Thyroid gland (tissue), 4 donors: ENCODE data around the gene CLSTN2. TPM values are rescaled to one million over a fixed set of nuclear protein-coding genes. Genes with fewer than 3 reads are reported as not detected.

Experiments used
- DNase-seq, 2 donors: peaks; one replicate each; pipeline ENCODE4 v3.0.0-alpha.2; 2019
- H3K27ac ChIP-seq, 3 donors: fragments of 200-600 bp; sonication (generic); 1 replicate in 2 of 3; 2 replicates in 1 of 3; pipeline ENCODE4 v1.5.1; 2016 to 2019; ENCODE audit warnings: mild to moderate bottlenecking in 1 of 3, moderate library complexity in 1 of 3
- H3K27me3 ChIP-seq: fragments of 200-600 bp; sonication (generic); one replicate; pipeline ENCODE4 v1.5.1; 2019
- H3K36me3 ChIP-seq, 2 donors: fragments of 200-600 bp; sonication (generic); one replicate each; pipeline ENCODE4 v1.5.1; 2016 to 2019
- H3K4me1 ChIP-seq, 2 donors: fragments of 200-600 bp; sonication (generic); one replicate each; pipeline ENCODE4 v1.5.1; 2017 to 2019
- H3K4me3 ChIP-seq, 3 donors: fragments of 200-600 bp; sonication (generic); replicated peaks in 1 of 3; 1 replicate in 2 of 3; 2 replicates in 1 of 3; pipeline ENCODE4 v1.5.1; 2016; ENCODE audit warnings: mild to moderate bottlenecking in 1 of 3
- H3K9me3 ChIP-seq: fragments of 200-600 bp; sonication (generic); one replicate; pipeline ENCODE4 v1.5.1; 2017
- CTCF ChIP-seq, 6 experiments: fragments of 200-600 bp in 3 of 6; fragments of 450-650 bp in 3 of 6; sonication (generic) in 3 of 6; IDR thresholded peaks; one replicate each; pipeline ENCODE4 v1.5.1; 2016 to 2019; ENCODE audit warnings: antibody characterized with exemption in 6 of 6, mild to moderate bottlenecking in 2 of 6, inconsistent platforms in 1 of 6, moderate library complexity in 1 of 6
- POLR2A ChIP-seq, 2 donors: fragments of 450-650 bp; IDR thresholded peaks; one replicate each; pipeline ENCODE4 v1.6.1; 2017; ENCODE audit warnings: antibody characterized with exemption in 2 of 2, mild to moderate bottlenecking in 2 of 2, moderate library complexity in 1 of 2
- WGBS, 2 donors: methylation state at CpG; one replicate each; pipeline ENCODE4 v1.1.5; 2017; 5-methylcytosine and 5-hydroxymethylcytosine counted together
- intact Hi-C: fragments of 100-400 bp; cut with DNase I; formaldehyde crosslinking; loops from one replicate; pipeline ENCODE4 v1.15.1; 2023
- total RNA-seq, 4 donors: library from RNA; depleted of rRNA; stranded (reverse); fragments of >200 nt; gene quantifications; one replicate each; pipeline ENCODE4 v1.2.3, GENCODE V29; 2016

CLSTN2 gene
- total RNA-seq, 4 donors from 2014 or later: 9.7 to 32.9 (median 15.5) TPM

DNA sequence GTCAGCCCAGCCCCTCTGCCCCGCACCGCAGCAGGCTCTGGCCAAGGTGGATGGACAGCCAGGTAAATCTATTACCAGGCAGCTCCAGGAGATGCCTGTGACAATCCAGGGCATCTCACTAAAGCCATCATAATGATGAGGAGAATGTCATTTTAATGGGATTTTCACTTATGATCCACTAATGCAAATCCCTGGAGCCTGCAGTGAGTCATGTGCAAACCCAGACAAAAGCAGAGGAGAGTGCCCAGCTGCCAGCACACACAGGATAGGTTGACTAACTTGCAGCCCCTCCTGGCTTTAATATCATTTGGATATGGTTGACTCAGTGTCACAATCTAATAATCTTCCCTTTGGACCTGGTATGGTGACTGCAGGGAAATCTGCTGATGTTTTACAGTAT is 536.0 kb downstream of the CLSTN2 start:
- DNase-seq: no peak
- H3K36me3 ChIP-seq: no peaks in the 10 kb centered on the region
- H3K9me3 ChIP-seq: no peaks in the 10 kb centered on the region
- no peak overlapping the region for H3K4me3 ChIP-seq
- 90 to 100% methylated on average over 2 of the region's 2 CpGs for WGBS, 2 donors
- intact Hi-C loops: no loop called here
- no peak overlapping the region for H3K27ac ChIP-seq
- peaks cover 0 to 15% of the 10 kb centered on the region in 2 donors for H3K4me1 ChIP-seq
- TF ChIP-seq CTCF (IDR thresholded peaks at IDR 0.05): no peak
- TF ChIP-seq POLR2A (IDR thresholded peaks at IDR 0.05): no peak
- no peaks in the 10 kb centered on the region for H3K27me3 ChIP-seq

- intact Hi-C loops: no loop called here
- Histone ChIP-seq H3K36me3 (no peaks in the 10 kb centered on the region), H3K9me3 (no peaks in the 10 kb centered on the region), H3K27me3 (no peaks in the 10 kb centered on the region), H3K27ac (no peak overlapping the region), H3K4me3 (no peak overlapping the region), H3K4me1 (peaks cover 0 to 4% of the 10 kb centered on the region in 2 donors)
- no peak for DNase-seq
- 93 to 95% methylated on average over 3 of the region's 3 CpGs for WGBS, 2 donors
- TF ChIP-seq CTCF (IDR thresholded peaks at IDR 0.05) (no peak), POLR2A (IDR thresholded peaks at IDR 0.05) (no peak)
These were observed 537.5 kb downstream of the CLSTN2 start for GRCh38 chr3:140472306-140473020.

DNA sequence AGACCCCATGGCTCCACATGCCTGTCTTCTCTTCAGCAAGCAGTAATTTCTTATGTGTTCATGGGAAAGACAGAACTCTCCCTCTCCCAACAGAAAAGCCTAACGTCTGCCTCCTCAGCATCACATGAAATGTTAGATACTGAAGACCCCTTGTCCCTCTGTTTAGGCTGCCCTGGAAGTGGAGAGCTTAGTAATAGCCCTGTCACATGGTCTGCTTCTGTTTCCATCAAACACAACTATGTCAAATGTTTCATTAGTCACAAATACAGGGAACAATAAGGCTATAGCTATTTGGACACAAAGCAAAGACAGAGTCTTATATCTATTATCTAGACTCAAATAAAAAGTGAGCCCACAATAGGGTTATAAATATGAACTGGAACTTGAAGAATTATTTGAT is 552.6 kb downstream of the CLSTN2 start:
- no peak for TF ChIP-seq CTCF (IDR thresholded peaks at IDR 0.05)
- TF ChIP-seq POLR2A (IDR thresholded peaks at IDR 0.05): no peak
- H3K4me3 ChIP-seq: no peak overlapping the region
- intact Hi-C loops: no loop called here
- H3K9me3 ChIP-seq: no peaks in the 10 kb centered on the region
- H3K4me1 ChIP-seq: no peaks in the 10 kb centered on the region
- no peak for DNase-seq
- H3K27ac ChIP-seq: no peak overlapping the region
- 72 to 80% methylated on average over 1 of the region's 1 CpG for WGBS, 2 donors
- H3K27me3 ChIP-seq: no peaks in the 10 kb centered on the region
- no peaks in the 10 kb centered on the region for H3K36me3 ChIP-seq

GRCh38 chr3:140493271-140493670 is 558.3 kb downstream of the CLSTN2 start:
- WGBS, 2 donors: 85 to 86% methylated on average over 1 of the region's 1 CpG
- Histone ChIP-seq H3K36me3 (no peaks in the 10 kb centered on the region), H3K27me3 (no peaks in the 10 kb centered on the region), H3K4me1 (no peaks in the 10 kb centered on the region), H3K27ac (no peak overlapping the region), H3K9me3 (no peaks in the 10 kb centered on the region), H3K4me3 (no peak overlapping the region)
- no peak for DNase-seq
- intact Hi-C loops: no loop called here
- TF ChIP-seq POLR2A (IDR thresholded peaks at IDR 0.05) (no peak), CTCF (IDR thresholded peaks at IDR 0.05) (no peak)

DNA sequence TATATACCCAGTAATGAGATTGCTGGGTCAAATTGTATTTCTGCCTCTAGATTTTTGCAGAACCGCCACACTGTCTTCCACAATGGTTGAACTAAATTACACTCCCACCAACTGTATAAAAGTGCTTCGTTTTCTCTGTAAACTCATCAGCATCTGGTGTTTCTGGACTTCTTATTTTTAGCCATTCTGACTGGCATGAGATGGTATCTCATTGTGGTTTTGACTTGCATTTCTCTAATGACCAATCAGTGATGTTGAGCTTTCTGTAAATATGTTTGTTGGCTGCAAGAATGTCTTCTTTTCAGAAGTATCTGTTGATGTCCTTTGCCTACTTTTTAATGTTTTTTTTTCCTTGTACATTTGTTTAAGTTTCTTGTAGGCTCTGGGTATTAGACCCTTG is 560.0 kb downstream of the CLSTN2 start:
- H3K36me3 ChIP-seq: no peaks in the 10 kb centered on the region
- H3K27me3 ChIP-seq: no peaks in the 10 kb centered on the region
- no peaks in the 10 kb centered on the region for H3K9me3 ChIP-seq
- no peak overlapping the region for H3K4me3 ChIP-seq
- intact Hi-C loops: no loop called here
- 84 to 87% methylated on average over 2 of the region's 2 CpGs for WGBS, 2 donors
- no peak overlapping the region for H3K27ac ChIP-seq
- TF ChIP-seq POLR2A (IDR thresholded peaks at IDR 0.05) (no peak), CTCF (IDR thresholded peaks at IDR 0.05) (no peak)
- DNase-seq: no peak
- peaks cover 2 to 8% of the 10 kb centered on the region in 2 donors for H3K4me1 ChIP-seq
